IMR-90 (cell line): ENCODE data around the gene RCHY1. TPM values are rescaled to one million over a fixed set of nuclear protein-coding genes. Genes with fewer than 3 reads are reported as not detected.

Experiments used
- ATAC-seq: fragments of 200-7000 bp; cut with Tn5 transposase; 2 replicates; pipeline ENCODE4 v1.9.1; 2020; ENCODE audit warnings: low read depth, mild to moderate bottlenecking, moderate library complexity
- BruUV-seq: library from RNA; stranded (reverse); fragments of 400-500 nt; replicated peaks from 2 replicates; lab custom pipeline; 2021; lab: Mats Ljungman, UMichigan
- CTCF ChIA-PET: fragments of 300-600 bp; formaldehyde crosslinking; extraction: SDS; loops from one replicate; lab custom pipeline; 2021; ENCODE audit warnings: antibody characterized with exemption; lab: Yijun Ruan, JAX
- POLR2A ChIA-PET: fragments of 300-600 bp; sonication (Branson Sonifier 250); formaldehyde crosslinking; loops from one replicate; lab custom pipeline; 2022; ENCODE audit warnings: antibody characterized with exemption; ENCODE audit not compliant: unreplicated experiment; lab: Charles Lee
- DNase-seq: peaks from one replicate; pipeline ENCODE4 v3.0.0; 2013
- H2AFZ ChIP-seq: replicated peaks from 2 replicates; pipeline ENCODE3; 2013; ENCODE audit warnings: low read length, mild to moderate bottlenecking; ENCODE audit not compliant: poor library complexity
- H2AK5ac ChIP-seq: 2 replicates; pipeline ENCODE4 v1.6.1; 2013; ENCODE audit warnings: low read depth, low read length, inconsistent platforms
- H2AK9ac ChIP-seq: replicated peaks from 2 replicates; pipeline ENCODE3; 2013; ENCODE audit warnings: mild to moderate bottlenecking, low read depth, low read length, moderate library complexity; ENCODE audit not compliant: poor library complexity
- H2BK120ac ChIP-seq: 2 replicates; pipeline ENCODE4 v1.6.1; 2013; ENCODE audit warnings: low read depth, low read length, inconsistent platforms
- H2BK15ac ChIP-seq: 3 replicates; pipeline ENCODE4 v1.6.1; 2013; ENCODE audit warnings: low read depth, low read length, inconsistent platforms
- H2BK20ac ChIP-seq: 2 replicates; pipeline ENCODE4 v1.6.1; 2013; ENCODE audit warnings: low read depth, mild to moderate bottlenecking, inconsistent platforms, low read length, moderate library complexity
- H2BK5ac ChIP-seq: 2 replicates; pipeline ENCODE4 v1.6.1; 2013; ENCODE audit warnings: mild to moderate bottlenecking, low read depth, low read length, inconsistent platforms; ENCODE audit not compliant: poor library complexity, severe bottlenecking
- H3K14ac ChIP-seq: replicated peaks from 2 replicates; pipeline ENCODE4 v1.6.1; 2013; ENCODE audit warnings: low read depth, low read length, inconsistent platforms
- H3K18ac ChIP-seq: 2 replicates; pipeline ENCODE4 v1.6.1; 2013; ENCODE audit warnings: low read depth, low read length, control low read depth
- H3K23ac ChIP-seq: 2 replicates; pipeline ENCODE4 v1.6.1; 2013; ENCODE audit warnings: low read depth, low read length, inconsistent platforms
- H3K27ac ChIP-seq: 2 replicates; pipeline ENCODE4 v1.5.1; 2013; ENCODE audit warnings: mild to moderate bottlenecking, control low read depth, low read length; ENCODE audit not compliant: insufficient read depth
- H3K27me3 ChIP-seq: 2 replicates; pipeline ENCODE4 v1.6.1; 2013; ENCODE audit warnings: low read length; ENCODE audit not compliant: control insufficient read depth, insufficient read depth
- H3K36me3 ChIP-seq: 2 replicates; pipeline ENCODE4 v1.6.1; 2013; ENCODE audit warnings: low read length, mixed read lengths; ENCODE audit not compliant: control insufficient read depth, insufficient read depth
- H3K4ac ChIP-seq: 2 replicates; pipeline ENCODE4 v1.6.1; 2013; ENCODE audit warnings: low read depth, low read length, inconsistent platforms
- H3K4me1 ChIP-seq: 2 replicates; pipeline ENCODE4 v1.6.1; 2013; ENCODE audit warnings: low read length, mixed read lengths; ENCODE audit not compliant: control insufficient read depth, insufficient read depth
- H3K4me2 ChIP-seq: 2 replicates; pipeline ENCODE4 v1.6.1; 2013; ENCODE audit warnings: low read depth, mild to moderate bottlenecking, control low read depth, low read length, moderate library complexity
- H3K4me3 ChIP-seq: 2 replicates; pipeline ENCODE4 v1.5.1; 2013; ENCODE audit warnings: low read depth, mild to moderate bottlenecking, control low read depth, low read length, moderate library complexity; ENCODE audit not compliant: insufficient read depth
- H3K56ac ChIP-seq: 2 replicates; pipeline ENCODE4 v1.6.1; 2013; ENCODE audit warnings: low read length, inconsistent platforms; ENCODE audit not compliant: insufficient read depth; ENCODE audit errors: extremely low read depth
- H3K79me1 ChIP-seq, 2 experiments: 2 replicates each; pipeline ENCODE4 v1.6.1; 2013; ENCODE audit warnings: low read length in 2 of 2, inconsistent platforms in 1 of 2, low read depth in 1 of 2
- H3K9ac ChIP-seq: 2 replicates; pipeline ENCODE4 v1.6.1; 2013; ENCODE audit warnings: low read depth, low read length, control low read depth
- H3K9me1 ChIP-seq: 2 replicates; pipeline ENCODE4 v1.6.1; 2013; ENCODE audit warnings: low read length, inconsistent platforms; ENCODE audit not compliant: insufficient read depth
- H3K9me3 ChIP-seq: 2 replicates; pipeline ENCODE4 v1.6.1; 2013; ENCODE audit warnings: low read length; ENCODE audit not compliant: control insufficient read depth, insufficient read depth
- H4K20me1 ChIP-seq: 2 replicates; pipeline ENCODE4 v1.6.1; 2013; ENCODE audit warnings: low read length, inconsistent platforms; ENCODE audit not compliant: insufficient read depth
- H4K5ac ChIP-seq: 2 replicates; pipeline ENCODE4 v1.6.1; 2013; ENCODE audit warnings: mild to moderate bottlenecking, low read depth, low read length, control low read depth
- H4K8ac ChIP-seq, 2 experiments: 2 replicates each; pipeline ENCODE4 v1.6.1; 2013; ENCODE audit warnings: low read depth in 2 of 2, low read length in 2 of 2, control low read depth in 1 of 2, inconsistent platforms in 1 of 2
- H4K91ac ChIP-seq: 2 replicates; pipeline ENCODE4 v1.6.1; 2013; ENCODE audit warnings: low read depth, low read length, inconsistent platforms; ENCODE audit not compliant: insufficient read depth
- CEBPB ChIP-seq: IDR thresholded peaks from 2 replicates; pipeline ENCODE4 v1.6.1; 2012; ENCODE audit warnings: low read depth, low read length, improper control_type of control experiment
- RFX5 ChIP-seq: IDR thresholded peaks from 2 replicates; pipeline ENCODE4 v1.8.0; 2012; ENCODE audit warnings: low read depth, mild to moderate bottlenecking, low read length, moderate library complexity
- SMC3 ChIP-seq: fragments of 150-350 bp; IDR thresholded peaks from 2 replicates; pipeline ENCODE4 v1.6.1; 2016; ENCODE audit warnings: low read depth, mild to moderate bottlenecking, antibody characterized with exemption, low read length, moderate library complexity
- WGBS, 2 experiments: methylation state at CpG; one replicate each; pipeline versions ENCODE4 v1.1.5 to v1.1.7; 2013; ENCODE audit warnings: missing lambda C conversion rate in 2 of 2; ENCODE audit not compliant: insufficient read length in 1 of 2; ENCODE audit errors: extremely low coverage in 2 of 2; 5-methylcytosine and 5-hydroxymethylcytosine counted together
- dilution Hi-C: fragments of 300-500 bp; cut with HindIII; formaldehyde crosslinking; loops from one replicate; pipeline ENCODE4 v1.14.3; 2018; ENCODE audit warnings: low sequenced_read_pairs; ENCODE audit not compliant: unreplicated experiment
- in situ Hi-C: fragments of 300-500 bp; cut with MboI; formaldehyde crosslinking; loops from 3 replicates; pipeline ENCODE4 v1.14.3; 2019; ENCODE audit warnings: low sequenced_read_pairs, inconsistent platforms, mixed read lengths
- intact Hi-C: fragments of 100-400 bp; cut with micrococcal nuclease; formaldehyde crosslinking; loops from 2 replicates; pipeline ENCODE4 v1.10.0; 2022
- polyA plus RNA-seq, 3 experiments: library from polyadenylated mRNA; depleted of rRNA; stranded (reverse); fragments of >200 nt; gene quantifications; 2 replicates each; pipeline ENCODE4 v1.2.3, GENCODE V29; 2012; ENCODE audit warnings: low replicate concordance in 1 of 3
- total RNA-seq: library from RNA; depleted of rRNA; stranded (reverse); fragments of >200 nt; gene quantifications from 2 replicates; pipeline ENCODE4 v1.2.3, GENCODE V29; 2012
- TF ChIP-seq, protein P1 (sequence below): conservative IDR thresholded peaks from 2 replicates; pipeline ENCODE4 v1.5.1; 2012; ENCODE audit warnings: mild to moderate bottlenecking, low read depth, low read length, improper control_type of control experiment

Gene RCHY1
- total and polyA plus RNA-seq, 2 of the 4 experiments (the other 2 are of a cell fraction), result 20.1 to 22.4 TPM

DNA sequence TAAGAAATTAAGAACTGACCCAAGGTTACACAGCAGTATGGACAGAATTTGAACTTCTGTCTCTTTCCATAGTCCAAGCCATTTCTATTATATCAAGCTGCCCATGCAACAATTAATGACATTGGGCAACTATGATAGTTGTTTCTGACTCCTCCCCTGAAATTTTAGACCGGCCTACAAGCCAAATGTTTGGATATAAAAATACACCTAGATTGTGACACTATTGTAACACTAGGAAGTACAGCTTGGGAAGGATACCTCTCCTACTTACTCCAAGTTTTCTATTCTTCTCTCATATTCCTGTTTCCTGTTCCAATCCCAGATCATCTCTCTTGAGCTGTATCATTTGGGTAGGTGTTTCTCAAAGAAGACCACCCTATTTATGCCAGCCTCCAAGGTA, 43.5 kb downstream of the RCHY1 start:
- H3K9me1 ChIP-seq, result peaks cover 3% of the 10 kb centered on the region; the same call in 1 of the 2 replicates
- no peaks in the 10 kb centered on the region for H4K20me1 ChIP-seq
- H3K4me1 ChIP-seq, result no peaks in the 10 kb centered on the region
- H4K91ac ChIP-seq, result no peak overlapping the region
- CTCF ChIA-PET, result no interaction called here
- H2BK20ac ChIP-seq, result no peak overlapping the region
- H3K9me3 ChIP-seq, result no peaks in the 10 kb centered on the region
- H3K56ac ChIP-seq, result no peak overlapping the region
- intact Hi-C loops (loop anchor here (2.0 kb wide), 1 partner anchor 596 kb away; no protein-coding TSS in a partner anchor), dilution Hi-C loops (no loop called here), in situ Hi-C loops (no loop called here)
- no peak overlapping the region for H3K23ac ChIP-seq
- BruUV-seq, result no TSS peak
- H3K27ac ChIP-seq, result no peak overlapping the region
- no peak overlapping the region for H2AFZ ChIP-seq
- H3K27me3 ChIP-seq, result no peaks in the 10 kb centered on the region
- no CpG with 5 or more reads among the region's 1 CpG for WGBS, 2 experiments
- H2BK15ac ChIP-seq, result no peak overlapping the region
- DNase-seq (no peak), ATAC-seq (no peak)
- no peak for TF ChIP-seq CEBPB
- no peak for TF ChIP-seq SMC3
- TF ChIP-seq, protein P1, sequence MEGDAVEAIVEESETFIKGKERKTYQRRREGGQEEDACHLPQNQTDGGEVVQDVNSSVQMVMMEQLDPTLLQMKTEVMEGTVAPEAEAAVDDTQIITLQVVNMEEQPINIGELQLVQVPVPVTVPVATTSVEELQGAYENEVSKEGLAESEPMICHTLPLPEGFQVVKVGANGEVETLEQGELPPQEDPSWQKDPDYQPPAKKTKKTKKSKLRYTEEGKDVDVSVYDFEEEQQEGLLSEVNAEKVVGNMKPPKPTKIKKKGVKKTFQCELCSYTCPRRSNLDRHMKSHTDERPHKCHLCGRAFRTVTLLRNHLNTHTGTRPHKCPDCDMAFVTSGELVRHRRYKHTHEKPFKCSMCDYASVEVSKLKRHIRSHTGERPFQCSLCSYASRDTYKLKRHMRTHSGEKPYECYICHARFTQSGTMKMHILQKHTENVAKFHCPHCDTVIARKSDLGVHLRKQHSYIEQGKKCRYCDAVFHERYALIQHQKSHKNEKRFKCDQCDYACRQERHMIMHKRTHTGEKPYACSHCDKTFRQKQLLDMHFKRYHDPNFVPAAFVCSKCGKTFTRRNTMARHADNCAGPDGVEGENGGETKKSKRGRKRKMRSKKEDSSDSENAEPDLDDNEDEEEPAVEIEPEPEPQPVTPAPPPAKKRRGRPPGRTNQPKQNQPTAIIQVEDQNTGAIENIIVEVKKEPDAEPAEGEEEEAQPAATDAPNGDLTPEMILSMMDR, result no peak
- TF ChIP-seq RFX5, result no peak
- POLR2A ChIA-PET, result no interaction called here
- H3K4ac ChIP-seq, result no peak overlapping the region
- no peak overlapping the region for H3K9ac ChIP-seq
- H3K36me3 ChIP-seq, result no peaks in the 10 kb centered on the region
- no peak overlapping the region for H4K8ac ChIP-seq
- H3K4me2 ChIP-seq, result no peak overlapping the region
- H2AK9ac ChIP-seq, result no peak overlapping the region
- H3K4me3 ChIP-seq, result no peak overlapping the region
- H3K14ac ChIP-seq, result no peak overlapping the region
- H3K18ac ChIP-seq, result no peak overlapping the region
- no peak overlapping the region for H2BK120ac ChIP-seq
- H4K5ac ChIP-seq, result no peak overlapping the region
- no peaks in the 10 kb centered on the region for H3K79me1 ChIP-seq
- no peak overlapping the region for H2AK5ac ChIP-seq
- H2BK5ac ChIP-seq, result no peak overlapping the region
